Liver (tissue), 3 donors: ENCODE data around the gene RPTN.

ENCODE experiments used
- CTCF ChIP-seq: fragments of 150-350 bp; IDR thresholded peaks from 2 replicates; pipeline ENCODE4 v1.5.1; 2017; ENCODE audit warnings: improper control_type of control experiment, low read depth, low read length; ENCODE audit not compliant: missing input control
- EGR1 ChIP-seq, 2 donors: IDR thresholded peaks; 2 replicates each; pipeline ENCODE4 v1.6.1; 2016 to 2018; ENCODE audit warnings: antibody characterized with exemption in 2 of 2, low read depth in 2 of 2
- RXRA ChIP-seq, 2 donors: IDR thresholded peaks; 2 replicates each; pipeline ENCODE4 v1.6.1; 2017 to 2018; ENCODE audit warnings: antibody characterized with exemption in 2 of 2, mild to moderate bottlenecking in 1 of 2
- SP1 ChIP-seq: IDR thresholded peaks from 2 replicates; pipeline ENCODE4 v1.6.1; 2018; ENCODE audit warnings: antibody characterized with exemption, mild to moderate bottlenecking
- ZBTB33 ChIP-seq: IDR thresholded peaks from 2 replicates; pipeline ENCODE4 v1.6.1; 2016; ENCODE audit warnings: antibody characterized with exemption
- TF ChIP-seq, protein P1 (sequence below): IDR thresholded peaks from 2 replicates; pipeline ENCODE4 v1.6.1; 2016; ENCODE audit warnings: antibody characterized with exemption, mild to moderate bottlenecking
- donor health status: healthy.
- donor health status: healthy.

DNA sequence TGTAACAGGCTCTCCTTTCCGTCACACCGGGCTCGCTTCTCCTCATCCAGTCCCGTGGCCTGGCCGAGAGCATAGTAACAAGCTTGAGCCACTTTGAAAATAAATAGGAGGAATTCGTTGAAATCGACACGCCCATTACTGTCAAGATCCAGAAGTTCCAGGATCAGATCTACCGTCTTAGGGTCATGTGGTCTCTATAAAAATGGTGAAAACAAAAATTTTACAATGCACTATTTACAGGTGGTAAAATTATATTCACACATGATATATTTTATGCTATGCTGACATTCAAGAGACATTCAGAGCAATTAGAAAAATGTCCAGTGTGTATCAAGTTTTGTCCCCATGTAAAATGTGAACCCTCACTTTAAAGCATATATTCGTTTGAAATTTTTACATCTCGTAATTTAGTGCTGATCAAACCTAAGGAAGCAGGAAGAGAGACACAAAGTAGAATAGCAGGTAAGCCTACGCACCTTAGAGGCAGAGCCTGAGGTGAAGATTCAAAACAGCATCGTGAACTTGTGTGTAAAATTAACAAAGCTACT, 46.1 kb downstream of the RPTN start:
- TF ChIP-seq CTCF (no peak), RXRA (IDR thresholded peaks at IDR 0.05) (no peak), SP1 (no peak), ZBTB33 (no peak), EGR1 (IDR thresholded peaks at IDR 0.05; ENCODE audit: low read depth in 2 of 2) (no peak)
- TF ChIP-seq, protein P1, sequence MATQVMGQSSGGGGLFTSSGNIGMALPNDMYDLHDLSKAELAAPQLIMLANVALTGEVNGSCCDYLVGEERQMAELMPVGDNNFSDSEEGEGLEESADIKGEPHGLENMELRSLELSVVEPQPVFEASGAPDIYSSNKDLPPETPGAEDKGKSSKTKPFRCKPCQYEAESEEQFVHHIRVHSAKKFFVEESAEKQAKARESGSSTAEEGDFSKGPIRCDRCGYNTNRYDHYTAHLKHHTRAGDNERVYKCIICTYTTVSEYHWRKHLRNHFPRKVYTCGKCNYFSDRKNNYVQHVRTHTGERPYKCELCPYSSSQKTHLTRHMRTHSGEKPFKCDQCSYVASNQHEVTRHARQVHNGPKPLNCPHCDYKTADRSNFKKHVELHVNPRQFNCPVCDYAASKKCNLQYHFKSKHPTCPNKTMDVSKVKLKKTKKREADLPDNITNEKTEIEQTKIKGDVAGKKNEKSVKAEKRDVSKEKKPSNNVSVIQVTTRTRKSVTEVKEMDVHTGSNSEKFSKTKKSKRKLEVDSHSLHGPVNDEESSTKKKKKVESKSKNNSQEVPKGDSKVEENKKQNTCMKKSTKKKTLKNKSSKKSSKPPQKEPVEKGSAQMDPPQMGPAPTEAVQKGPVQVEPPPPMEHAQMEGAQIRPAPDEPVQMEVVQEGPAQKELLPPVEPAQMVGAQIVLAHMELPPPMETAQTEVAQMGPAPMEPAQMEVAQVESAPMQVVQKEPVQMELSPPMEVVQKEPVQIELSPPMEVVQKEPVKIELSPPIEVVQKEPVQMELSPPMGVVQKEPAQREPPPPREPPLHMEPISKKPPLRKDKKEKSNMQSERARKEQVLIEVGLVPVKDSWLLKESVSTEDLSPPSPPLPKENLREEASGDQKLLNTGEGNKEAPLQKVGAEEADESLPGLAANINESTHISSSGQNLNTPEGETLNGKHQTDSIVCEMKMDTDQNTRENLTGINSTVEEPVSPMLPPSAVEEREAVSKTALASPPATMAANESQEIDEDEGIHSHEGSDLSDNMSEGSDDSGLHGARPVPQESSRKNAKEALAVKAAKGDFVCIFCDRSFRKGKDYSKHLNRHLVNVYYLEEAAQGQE: no peak
